ENCODE data around the gene HNRNPF.

DNA sequence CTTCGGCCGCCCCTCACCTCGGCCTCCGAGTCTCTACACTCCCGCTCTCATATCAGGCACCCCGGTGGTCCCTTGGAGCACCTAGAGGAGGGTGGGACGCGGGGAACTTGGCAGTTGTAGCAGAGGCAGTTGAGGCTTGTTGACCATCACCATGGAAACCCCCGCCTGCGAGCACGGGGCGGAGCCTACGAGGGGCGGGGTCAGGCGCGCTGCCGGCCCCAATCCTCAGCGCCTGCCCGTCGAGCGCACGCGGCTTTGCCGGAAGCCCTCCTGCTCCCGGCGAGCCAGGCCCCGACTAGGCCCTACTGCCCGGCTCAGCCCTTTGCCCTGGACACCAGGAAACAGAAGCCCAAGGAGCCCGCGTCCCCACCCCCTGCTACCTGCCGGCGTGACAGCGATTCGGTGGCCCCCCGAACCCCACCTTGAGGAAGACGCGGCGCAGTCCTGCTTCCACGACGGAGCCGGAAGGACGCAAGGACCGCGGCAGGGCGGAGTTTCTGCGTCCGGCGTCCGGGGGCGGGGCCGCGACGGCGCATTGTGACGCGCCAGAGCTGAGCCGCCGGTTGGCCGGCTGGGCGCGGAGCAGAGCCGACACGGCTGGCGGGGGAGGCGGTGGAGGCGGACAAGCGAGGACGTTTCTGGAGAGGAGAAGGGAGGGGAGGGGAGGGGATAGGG lies at the start of gene HNRNPF:
- TF ChIP-seq, protein P1, sequence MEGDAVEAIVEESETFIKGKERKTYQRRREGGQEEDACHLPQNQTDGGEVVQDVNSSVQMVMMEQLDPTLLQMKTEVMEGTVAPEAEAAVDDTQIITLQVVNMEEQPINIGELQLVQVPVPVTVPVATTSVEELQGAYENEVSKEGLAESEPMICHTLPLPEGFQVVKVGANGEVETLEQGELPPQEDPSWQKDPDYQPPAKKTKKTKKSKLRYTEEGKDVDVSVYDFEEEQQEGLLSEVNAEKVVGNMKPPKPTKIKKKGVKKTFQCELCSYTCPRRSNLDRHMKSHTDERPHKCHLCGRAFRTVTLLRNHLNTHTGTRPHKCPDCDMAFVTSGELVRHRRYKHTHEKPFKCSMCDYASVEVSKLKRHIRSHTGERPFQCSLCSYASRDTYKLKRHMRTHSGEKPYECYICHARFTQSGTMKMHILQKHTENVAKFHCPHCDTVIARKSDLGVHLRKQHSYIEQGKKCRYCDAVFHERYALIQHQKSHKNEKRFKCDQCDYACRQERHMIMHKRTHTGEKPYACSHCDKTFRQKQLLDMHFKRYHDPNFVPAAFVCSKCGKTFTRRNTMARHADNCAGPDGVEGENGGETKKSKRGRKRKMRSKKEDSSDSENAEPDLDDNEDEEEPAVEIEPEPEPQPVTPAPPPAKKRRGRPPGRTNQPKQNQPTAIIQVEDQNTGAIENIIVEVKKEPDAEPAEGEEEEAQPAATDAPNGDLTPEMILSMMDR (IDR thresholded peaks at IDR 0.05) = peak in 2 of 6 experiments; percentile 23 to 34
- TF ChIP-seq POLR2AphosphoS5 (IDR thresholded peaks at IDR 0.05) (peak; percentile 95 to 99), POLR2A (IDR thresholded peaks at IDR 0.05) (peak; percentile 73 to 99 (median 90)), EP300 (IDR thresholded peaks at IDR 0.05) (peak in 1 of 4 donors; percentile 69)
